Measurements from ENCODE around the gene CCL2.

Gene CCL2

DNA sequence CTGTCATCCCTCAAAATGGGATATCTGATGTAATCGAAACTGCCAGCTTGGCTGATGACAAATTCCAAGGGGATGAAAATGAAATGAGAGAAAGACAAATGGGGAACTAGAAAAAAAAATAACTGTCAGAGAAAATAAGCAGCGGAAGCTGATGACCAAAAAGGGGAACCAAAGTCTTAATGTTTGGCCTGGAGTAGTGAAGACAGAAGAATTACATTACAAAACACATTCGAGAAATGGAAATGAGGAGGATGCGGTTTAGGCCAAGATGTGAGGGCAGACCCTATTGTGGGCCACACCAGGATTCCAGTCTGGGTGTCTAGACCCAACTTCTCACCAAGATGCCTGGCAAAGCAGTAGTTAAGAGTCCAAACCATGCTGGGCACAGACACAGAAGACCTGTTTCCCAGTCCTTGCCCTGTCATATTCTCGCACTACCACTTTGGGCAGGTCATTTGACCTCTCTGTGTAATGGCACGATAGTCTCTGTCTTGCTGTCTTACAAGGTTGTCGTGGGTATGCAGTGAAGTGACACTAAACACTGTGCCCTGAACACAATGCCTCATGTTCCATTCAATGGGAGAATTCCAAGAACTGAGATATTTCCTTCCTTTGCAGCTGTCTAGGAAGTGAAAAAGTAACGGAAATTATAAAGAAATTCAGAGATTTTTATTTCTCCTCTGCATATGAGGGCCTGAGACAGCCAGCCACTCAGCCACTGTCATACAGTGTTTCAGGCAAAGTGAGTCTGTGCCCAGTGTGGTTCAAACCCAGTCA is 12.3 kb upstream of the CCL2 start:
- Histone ChIP-seq H3K9me3 (ENCODE audit: insufficient read depth, low read length) (no peaks in the 10 kb centered on the region), H3K27me3 (ENCODE audit: low read length) (no peaks in the 10 kb centered on the region), H2AFZ (ENCODE audit: low read depth, low read length, severe bottlenecking) (no peak overlapping the region), H3K9ac (ENCODE audit: low read length) (no peak overlapping the region), H3K79me2 (ENCODE audit: insufficient read depth, low read length) (no peaks in the 10 kb centered on the region), H3K9me2 (replicated peaks; ENCODE audit: insufficient read depth, low read length) (no peaks in the 10 kb centered on the region), H3K36me3 (ENCODE audit: low read length) (no peaks in the 10 kb centered on the region), H4K20me1 (ENCODE audit: low read depth, low read length) (no peaks in the 10 kb centered on the region), H3K4me3 (ENCODE audit: insufficient read depth, low read length, poor library complexity, severe bottlenecking) (no peak overlapping the region), H3F3A (ENCODE audit: insufficient read depth) (no peaks in the 10 kb centered on the region), H3K4me2 (ENCODE audit: low read depth, low read length, poor library complexity, severe bottlenecking) (no peak overlapping the region), H3K27ac (ENCODE audit: low read depth, low read length) (no peak overlapping the region)
- TF ChIP-seq EZH2phosphoT487 (conservative IDR thresholded peaks at IDR 0.05; ENCODE audit: low read length) (no peak), CTCF (IDR thresholded peaks at IDR 0.05; ENCODE audit: insufficient read depth, low read length, poor library complexity, severe bottlenecking) (no peak)

GRCh38 chr17:34243364-34244320 is 11.4 kb upstream of the CCL2 start:
- no peaks in the 10 kb centered on the region for H3K27me3 ChIP-seq (ENCODE audit: low read length)
- no peak overlapping the region for H3K9ac ChIP-seq (ENCODE audit: low read length)
- H3K4me3 ChIP-seq (ENCODE audit: insufficient read depth, low read length, poor library complexity, severe bottlenecking), result no peak overlapping the region

DNA sequence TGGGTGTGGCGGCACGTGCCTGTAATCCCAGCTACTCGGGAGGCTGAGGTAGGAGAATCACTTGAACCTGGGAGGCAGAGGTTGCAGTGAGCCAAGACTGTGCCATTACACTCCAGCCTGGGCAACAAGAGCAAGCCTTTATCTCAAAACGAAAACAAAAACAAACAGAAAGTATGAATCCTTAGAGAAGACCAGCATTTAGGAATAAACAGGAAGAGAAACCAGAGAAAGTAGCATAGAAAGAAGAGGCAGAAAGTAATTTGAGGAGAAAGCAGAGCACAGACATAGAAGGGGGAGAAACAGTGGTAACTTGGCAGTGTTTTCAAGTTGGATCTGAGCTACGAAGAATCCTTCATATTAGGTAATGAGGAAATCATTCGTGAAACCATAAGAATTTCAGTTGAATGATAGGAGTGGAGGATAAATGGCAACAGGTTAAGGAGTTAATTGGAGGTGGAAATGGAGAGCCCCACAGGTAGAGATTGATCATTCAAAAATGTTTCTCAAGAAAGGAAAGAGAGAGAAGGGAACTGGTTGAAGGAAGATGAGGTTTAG is 9.7 kb upstream of the CCL2 start:
- Histone ChIP-seq H2AFZ (ENCODE audit: low read depth, low read length, severe bottlenecking) (no peak overlapping the region), H3F3A (ENCODE audit: insufficient read depth) (no peaks in the 10 kb centered on the region), H3K27me3 (ENCODE audit: low read length) (no peaks in the 10 kb centered on the region), H3K4me2 (ENCODE audit: low read depth, low read length, poor library complexity, severe bottlenecking) (no peak overlapping the region), H3K79me2 (ENCODE audit: insufficient read depth, low read length) (no peaks in the 10 kb centered on the region), H3K9me3 (ENCODE audit: insufficient read depth, low read length) (no peaks in the 10 kb centered on the region), H4K20me1 (ENCODE audit: low read depth, low read length) (no peaks in the 10 kb centered on the region), H3K36me3 (ENCODE audit: low read length) (no peaks in the 10 kb centered on the region), H3K9me2 (replicated peaks; ENCODE audit: insufficient read depth, low read length) (no peaks in the 10 kb centered on the region), H3K9ac (ENCODE audit: low read length) (no peak overlapping the region), H3K4me3 (ENCODE audit: insufficient read depth, low read length, poor library complexity, severe bottlenecking) (no peak overlapping the region), H3K27ac (ENCODE audit: low read depth, low read length) (no peak overlapping the region)
- TF ChIP-seq CTCF (IDR thresholded peaks at IDR 0.05; ENCODE audit: insufficient read depth, low read length, poor library complexity, severe bottlenecking) (no peak), EZH2phosphoT487 (conservative IDR thresholded peaks at IDR 0.05; ENCODE audit: low read length) (no peak)

More at GRCh38 chr17:34243364-34244320, 11.4 kb upstream of the CCL2 start:
- Histone ChIP-seq H3K36me3 (ENCODE audit: low read length) (no peaks in the 10 kb centered on the region), H3K27ac (ENCODE audit: low read depth, low read length) (no peak overlapping the region), H3K79me2 (ENCODE audit: insufficient read depth, low read length) (no peaks in the 10 kb centered on the region), H4K20me1 (ENCODE audit: low read depth, low read length) (no peaks in the 10 kb centered on the region), H3F3A (ENCODE audit: insufficient read depth) (no peaks in the 10 kb centered on the region), H2AFZ (ENCODE audit: low read depth, low read length, severe bottlenecking) (no peak overlapping the region), H3K9me2 (replicated peaks; ENCODE audit: insufficient read depth, low read length) (no peaks in the 10 kb centered on the region), H3K4me2 (ENCODE audit: low read depth, low read length, poor library complexity, severe bottlenecking) (no peak overlapping the region), H3K9me3 (ENCODE audit: insufficient read depth, low read length) (no peaks in the 10 kb centered on the region)
- no peak for TF ChIP-seq EZH2phosphoT487 (conservative IDR thresholded peaks at IDR 0.05; ENCODE audit: low read length)
- no peak for TF ChIP-seq CTCF (IDR thresholded peaks at IDR 0.05; ENCODE audit: insufficient read depth, low read length, poor library complexity, severe bottlenecking)

Measured in SU-DHL-6 (cell line).